AG04450 (cell line): ENCODE results near the gene TMEM240. TPM values are rescaled to one million over a fixed set of nuclear protein-coding genes. Genes with fewer than 3 reads are reported as not detected.

Experiments used
- CTCF ChIA-PET: fragments of 300-600, 350-600 bp; formaldehyde crosslinking; extraction: SDS; loops from one replicate; lab custom pipeline; 2022; ENCODE audit warnings: antibody characterized with exemption, inconsistent platforms; lab: Charles Lee
- POLR2A ChIA-PET: fragments of 350-600 bp; formaldehyde crosslinking; extraction: SDS; loops from one replicate; lab custom pipeline; 2021; ENCODE audit warnings: antibody characterized with exemption, inconsistent platforms; lab: Yijun Ruan, JAX
- DNase-seq: peaks from one replicate; pipeline ENCODE4 v3.0.0-alpha.2; 2011; ENCODE audit warnings: low read depth, low spot score
- H3K27ac ChIP-seq: one replicate; pipeline ENCODE4 v1.5.1; 2012; ENCODE audit warnings: low read depth, low read length, control low read depth
- H3K27me3 ChIP-seq: one replicate; pipeline ENCODE4 v1.6.0; 2012; ENCODE audit warnings: low read length; ENCODE audit not compliant: control insufficient read depth, insufficient read depth
- H3K4me3 ChIP-seq: 2 replicates; pipeline ENCODE4 v1.5.1; 2011; ENCODE audit warnings: mild to moderate bottlenecking, low read depth, low read length, control low read depth
- H3K9me3 ChIP-seq: 2 replicates; pipeline ENCODE4 v1.5.1; 2012; ENCODE audit warnings: low read length; ENCODE audit not compliant: control insufficient read depth, insufficient read depth
- CTCF ChIP-seq: IDR thresholded peaks from 2 replicates; pipeline ENCODE4 v1.5.1; 2011; ENCODE audit warnings: low read depth, low read length, control low read depth, inconsistent platforms
- polyA plus RNA-seq: library from polyadenylated mRNA; depleted of rRNA; stranded (reverse); fragments of >200 nt; gene quantifications from 2 replicates; pipeline ENCODE4 v1.2.3, GENCODE V29; 2011

TMEM240 gene
- polyA plus RNA-seq, 1 experiment, result 5.1 TPM

GRCh38 chr1:1539310-1540089, 924 bp downstream of the TMEM240 start:
- CTCF ChIA-PET, result no interaction called here
- Histone ChIP-seq H3K4me3 (peak overlapping the region; percentile 69), H3K27ac (no peak overlapping the region), H3K9me3 (no peaks in the 10 kb centered on the region; the same call in 1 of the 2 replicates), H3K27me3 (no peaks in the 10 kb centered on the region)
- POLR2A ChIA-PET, result no interaction called here
- no peak for TF ChIP-seq CTCF
- no peak for DNase-seq

- CTCF ChIA-PET, result no interaction called here
- no peak for DNase-seq
- Histone ChIP-seq H3K27ac (no peak overlapping the region), H3K4me3 (peak overlapping the region; percentile 69), H3K27me3 (no peaks in the 10 kb centered on the region), H3K9me3 (no peaks in the 10 kb centered on the region; the same call in 1 of the 2 replicates)
- TF ChIP-seq CTCF, result no peak
- POLR2A ChIA-PET, result no interaction called here
Observed at GRCh38 chr1:1538989-1539309, 1.5 kb downstream of the TMEM240 start.

- Histone ChIP-seq H3K27me3 (no peaks in the 10 kb centered on the region), H3K4me3 (no peak overlapping the region), H3K27ac (no peak overlapping the region), H3K9me3 (no peaks in the 10 kb centered on the region; the same call in 1 of the 2 replicates)
- no peak for DNase-seq
- CTCF ChIA-PET, result no interaction called here
- POLR2A ChIA-PET, result no interaction called here
- no peak for TF ChIP-seq CTCF
Observed at GRCh38 chr1:1538334-1538733, 2.1 kb downstream of the TMEM240 start.

- POLR2A ChIA-PET, result no interaction called here
- no peak for DNase-seq
Observed at GRCh38 chr1:1537626-1538250, 2.7 kb downstream of the TMEM240 start.

More at GRCh38 chr1:1537626-1538250, 2.7 kb downstream of the TMEM240 start:
- no peak for TF ChIP-seq CTCF
- H3K9me3 ChIP-seq, result peaks cover 1% of the 10 kb centered on the region
- H3K27ac ChIP-seq, result no peak overlapping the region
- no peak overlapping the region for H3K4me3 ChIP-seq
- CTCF ChIA-PET, result no interaction called here
- no peaks in the 10 kb centered on the region for H3K27me3 ChIP-seq
